ENCODE data around the gene TTC34.

Gene TTC34

DNA sequence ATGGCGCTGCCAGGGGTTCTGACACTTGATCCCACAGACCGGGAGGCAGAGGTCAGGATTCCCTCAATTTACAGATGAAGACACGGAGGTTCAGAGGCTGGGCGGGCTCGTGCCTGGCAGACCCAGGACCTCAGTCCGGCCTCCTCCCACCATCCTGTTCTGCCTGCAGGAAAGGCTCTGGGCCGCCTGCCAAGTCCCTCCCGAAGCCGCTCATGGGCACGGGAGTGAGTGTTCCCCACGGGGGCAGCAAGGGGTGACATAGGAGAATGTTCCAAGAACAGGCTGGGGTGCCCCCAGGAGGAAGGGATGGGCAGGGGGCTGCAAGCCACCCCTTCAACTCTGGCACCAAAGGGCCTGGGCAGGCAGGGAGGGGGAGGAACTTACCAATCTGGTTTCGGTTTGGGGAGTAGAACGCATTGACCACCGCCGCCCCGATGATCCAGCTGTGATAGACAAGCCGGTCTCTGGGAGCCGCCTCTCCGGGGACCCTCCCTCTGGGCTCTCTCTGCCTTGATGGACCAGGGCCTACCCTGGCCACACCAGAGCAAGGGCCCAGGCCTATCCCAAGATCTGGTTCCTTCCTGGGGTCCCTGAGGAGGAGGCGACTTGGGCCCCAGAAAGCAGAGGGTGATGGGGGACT is 207.4 kb downstream of the TTC34 start:
- no peak for DNase-seq (ENCODE audit: low read depth in 3 of 3, low spot score in 1 of 3)

DNA sequence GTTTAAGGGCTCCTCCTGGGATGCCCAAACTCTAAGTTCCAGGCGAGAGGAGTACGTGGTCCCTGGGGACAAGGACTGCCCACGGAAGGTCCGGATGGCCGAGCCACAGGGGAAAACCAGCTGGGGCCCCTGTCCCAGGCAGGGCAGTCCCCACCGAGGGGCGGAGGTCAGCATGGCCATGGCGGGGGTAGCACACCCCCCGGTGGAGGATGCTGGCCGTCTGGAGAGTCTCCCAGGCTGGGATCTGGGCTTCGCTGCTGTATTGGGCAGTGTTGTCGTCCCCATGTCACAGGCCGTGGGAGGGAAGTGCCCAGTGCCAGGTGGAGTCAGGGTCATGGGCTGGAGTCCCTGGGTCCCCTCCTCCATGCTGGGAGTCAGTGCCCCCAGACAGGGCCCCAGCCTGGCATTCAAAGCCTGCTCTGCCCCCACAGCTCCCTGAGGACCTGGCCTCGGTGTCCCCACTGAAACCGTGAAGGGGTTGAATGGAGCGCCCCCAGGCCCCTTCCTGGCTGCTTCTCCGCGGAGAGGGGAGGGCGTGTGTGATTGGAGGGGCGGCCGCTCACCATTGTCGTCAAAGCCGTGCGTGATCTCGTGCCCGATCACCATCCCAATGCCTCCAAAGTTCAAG is 208.1 kb downstream of the TTC34 start:
- no peak for DNase-seq (ENCODE audit: low read depth in 3 of 3, low spot score in 1 of 3)

DNA sequence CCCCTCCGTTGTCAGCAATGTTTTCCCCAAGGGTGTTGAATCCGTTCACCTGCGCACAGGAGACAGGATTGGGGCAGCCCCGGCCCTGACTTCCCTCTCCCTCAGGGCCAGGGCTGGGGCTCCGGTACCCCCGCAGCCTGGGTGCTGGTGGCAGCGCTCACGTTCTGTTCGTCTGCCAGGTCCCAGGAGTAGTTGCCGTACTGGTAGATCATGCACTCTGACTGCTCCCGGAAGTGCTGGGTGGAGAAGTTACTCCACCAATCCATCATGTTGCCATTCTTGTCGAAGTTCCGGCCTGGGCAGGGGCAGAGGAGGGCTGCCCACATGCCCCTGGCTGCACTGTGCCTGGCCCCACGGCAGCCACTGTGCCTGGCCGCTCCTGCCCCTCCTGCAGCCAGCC is 208.8 kb downstream of the TTC34 start:
- no peak for DNase-seq (ENCODE audit: low read depth in 3 of 3, low spot score in 1 of 3)

- no peak for DNase-seq (ENCODE audit: low read depth in 3 of 3, low spot score in 1 of 3)
Measured at GRCh38 chr1:2591581-2592261, 209.8 kb downstream of the TTC34 start.

GRCh38 chr1:2591233-2591580 is 210.3 kb downstream of the TTC34 start:
- DNase-seq (ENCODE audit: low read depth in 3 of 3, low spot score in 1 of 3): no peak

GRCh38 chr1:2590233-2591141 is 211.0 kb downstream of the TTC34 start:
- DNase-seq (ENCODE audit: low read depth in 3 of 3, low spot score in 1 of 3): no peak

DNA sequence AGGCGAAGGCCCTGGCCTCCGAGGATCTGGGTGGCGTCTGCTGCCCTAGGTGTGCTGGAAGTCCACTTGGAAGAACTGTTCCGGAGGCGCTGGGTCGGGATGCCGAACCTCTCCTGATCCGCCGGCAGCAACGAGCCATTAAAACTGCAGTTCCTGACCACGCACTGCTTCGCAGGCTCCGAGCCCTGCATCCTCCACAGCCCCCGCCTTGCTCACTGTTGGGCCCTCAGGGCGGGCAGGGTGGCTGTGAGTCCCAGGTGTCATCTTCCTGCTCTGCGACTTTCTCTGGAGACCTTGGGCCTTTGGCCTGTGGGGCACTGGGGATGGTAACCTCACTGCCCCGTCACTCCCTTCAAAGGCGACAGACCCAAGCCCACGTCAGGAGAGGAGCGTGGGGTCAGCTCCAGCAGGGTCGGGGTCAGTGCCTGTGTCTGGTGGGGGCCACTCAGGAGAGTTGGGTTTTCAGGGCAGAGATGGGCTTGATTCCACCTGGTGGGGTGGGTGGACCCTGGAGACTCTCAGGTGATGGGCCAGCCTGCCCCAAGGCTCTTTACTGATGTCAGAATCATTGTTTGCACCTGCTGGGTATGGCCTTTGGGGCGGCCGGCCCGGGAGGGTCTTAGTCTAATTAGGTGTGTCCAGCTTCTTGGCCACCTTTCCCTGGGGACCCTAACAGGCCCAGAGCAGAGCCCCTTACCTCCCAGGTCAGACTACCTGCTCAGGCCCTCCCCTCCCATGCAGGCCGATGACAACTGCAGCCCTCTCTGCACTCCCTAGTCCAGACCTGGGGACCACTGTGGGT is 211.9 kb downstream of the TTC34 start:
- DNase-seq (ENCODE audit: low read depth in 3 of 3, low spot score in 1 of 3): no peak

- no peak for DNase-seq (ENCODE audit: low read depth in 3 of 3, low spot score in 1 of 3)
Measured at GRCh38 chr1:2588661-2589430, 212.6 kb downstream of the TTC34 start.

- DNase-seq (ENCODE audit: low read depth in 3 of 3, low spot score in 1 of 3): no peak
Measured at GRCh38 chr1:2587860-2588571, 213.5 kb downstream of the TTC34 start.

- no peak for DNase-seq (ENCODE audit: low read depth in 3 of 3, low spot score in 1 of 3)
Measured at GRCh38 chr1:2587071-2587859, 214.2 kb downstream of the TTC34 start.

- DNase-seq (ENCODE audit: low read depth in 3 of 3, low spot score in 1 of 3): peak; percentile 91 to 98 (median 96)
Measured at GRCh38 chr1:2586154-2587070, 215.1 kb downstream of the TTC34 start, which contains the start of gene PRXL2B. Gene PRXL2B (plus strand): TSS chr1:2586777. CDS start chr1:2586886, 109 bp downstream.
